ENCODE measurements around the gene KCTD15.

The KCTD15 gene

GRCh38 chr19:33809960-33810359 is 13.3 kb downstream of the KCTD15 start:
- no peak overlapping the region for H3K4me3 ChIP-seq (ENCODE audit: low read depth, low read length)
- TF ChIP-seq, protein P1, sequence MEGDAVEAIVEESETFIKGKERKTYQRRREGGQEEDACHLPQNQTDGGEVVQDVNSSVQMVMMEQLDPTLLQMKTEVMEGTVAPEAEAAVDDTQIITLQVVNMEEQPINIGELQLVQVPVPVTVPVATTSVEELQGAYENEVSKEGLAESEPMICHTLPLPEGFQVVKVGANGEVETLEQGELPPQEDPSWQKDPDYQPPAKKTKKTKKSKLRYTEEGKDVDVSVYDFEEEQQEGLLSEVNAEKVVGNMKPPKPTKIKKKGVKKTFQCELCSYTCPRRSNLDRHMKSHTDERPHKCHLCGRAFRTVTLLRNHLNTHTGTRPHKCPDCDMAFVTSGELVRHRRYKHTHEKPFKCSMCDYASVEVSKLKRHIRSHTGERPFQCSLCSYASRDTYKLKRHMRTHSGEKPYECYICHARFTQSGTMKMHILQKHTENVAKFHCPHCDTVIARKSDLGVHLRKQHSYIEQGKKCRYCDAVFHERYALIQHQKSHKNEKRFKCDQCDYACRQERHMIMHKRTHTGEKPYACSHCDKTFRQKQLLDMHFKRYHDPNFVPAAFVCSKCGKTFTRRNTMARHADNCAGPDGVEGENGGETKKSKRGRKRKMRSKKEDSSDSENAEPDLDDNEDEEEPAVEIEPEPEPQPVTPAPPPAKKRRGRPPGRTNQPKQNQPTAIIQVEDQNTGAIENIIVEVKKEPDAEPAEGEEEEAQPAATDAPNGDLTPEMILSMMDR (IDR thresholded peaks at IDR 0.05; ENCODE audit: borderline replicate concordance, insufficient read depth, low read depth, low read length): no peak

DNA sequence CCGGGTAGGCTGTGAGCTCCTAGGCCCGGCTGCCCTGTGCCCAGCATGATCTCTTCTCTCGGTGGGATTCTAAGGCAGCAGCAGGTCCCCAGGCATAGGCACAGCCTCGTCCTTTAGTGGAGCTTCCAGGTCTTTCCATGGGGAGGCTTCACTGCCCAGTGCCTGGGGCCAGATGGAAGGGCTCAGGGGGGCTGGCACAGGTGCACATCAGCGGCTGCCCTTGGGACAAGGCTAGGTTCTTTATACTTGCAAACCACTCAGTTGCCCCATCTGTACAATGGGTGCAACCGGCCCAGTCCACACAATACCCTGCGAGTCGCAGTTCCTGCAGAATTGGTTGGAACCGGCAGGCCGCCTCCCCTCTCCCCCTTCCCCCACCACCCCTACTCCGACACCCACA is 14.2 kb downstream of the KCTD15 start:
- TF ChIP-seq, protein P1 (IDR thresholded peaks at IDR 0.05; ENCODE audit: borderline replicate concordance, insufficient read depth, low read depth, low read length): no peak
- no peak overlapping the region for H3K4me3 ChIP-seq (ENCODE audit: low read depth, low read length)

DNA sequence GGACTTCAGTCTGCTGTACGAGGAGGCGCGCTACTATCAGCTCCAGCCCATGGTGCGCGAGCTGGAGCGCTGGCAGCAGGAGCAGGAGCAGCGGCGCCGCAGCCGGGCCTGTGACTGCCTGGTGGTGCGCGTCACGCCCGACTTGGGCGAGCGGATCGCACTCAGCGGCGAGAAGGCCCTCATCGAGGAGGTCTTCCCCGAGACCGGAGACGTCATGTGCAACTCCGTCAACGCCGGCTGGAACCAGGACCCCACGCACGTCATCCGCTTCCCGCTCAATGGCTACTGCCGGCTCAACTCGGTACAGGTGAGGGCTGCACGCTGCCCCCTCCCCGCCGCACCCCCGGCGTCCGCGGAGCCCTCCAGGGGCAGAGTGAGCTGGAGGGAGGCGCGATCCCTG is 14.6 kb downstream of the KCTD15 start:
- no peak overlapping the region for H3K4me3 ChIP-seq (ENCODE audit: low read depth, low read length)
- TF ChIP-seq, protein P1 (IDR thresholded peaks at IDR 0.05; ENCODE audit: borderline replicate concordance, insufficient read depth, low read depth, low read length): no peak

GRCh38 chr19:33811736-33812387 is 15.2 kb downstream of the KCTD15 start:
- TF ChIP-seq, protein P1 (IDR thresholded peaks at IDR 0.05; ENCODE audit: borderline replicate concordance, insufficient read depth, low read depth, low read length): no peak
- H3K4me3 ChIP-seq (ENCODE audit: low read depth, low read length): no peak overlapping the region

GRCh38 chr19:33812388-33813330 is 16.0 kb downstream of the KCTD15 start:
- TF ChIP-seq, protein P1 (IDR thresholded peaks at IDR 0.05; ENCODE audit: borderline replicate concordance, insufficient read depth, low read depth, low read length): no peak
- H3K4me3 ChIP-seq (ENCODE audit: low read depth, low read length): no peak overlapping the region

GRCh38 chr19:33813391-33814101 is 16.9 kb downstream of the KCTD15 start:
- H3K4me3 ChIP-seq (ENCODE audit: low read depth, low read length): no peak overlapping the region
- TF ChIP-seq, protein P1 (IDR thresholded peaks at IDR 0.05; ENCODE audit: borderline replicate concordance, insufficient read depth, low read depth, low read length): no peak

Measured in GM12875 (cell line).